GM19467 (cell line): ENCODE measurements around the gene NOL9.

Source experiments
- ATAC-seq: cut with Tn5 transposase; IDR thresholded peaks from one replicate; pipeline ENCODE4 v1.9.1; 2021; ENCODE audit warnings: mild to moderate bottlenecking, moderate library complexity; ENCODE audit not compliant: unreplicated experiment

Gene NOL9

DNA sequence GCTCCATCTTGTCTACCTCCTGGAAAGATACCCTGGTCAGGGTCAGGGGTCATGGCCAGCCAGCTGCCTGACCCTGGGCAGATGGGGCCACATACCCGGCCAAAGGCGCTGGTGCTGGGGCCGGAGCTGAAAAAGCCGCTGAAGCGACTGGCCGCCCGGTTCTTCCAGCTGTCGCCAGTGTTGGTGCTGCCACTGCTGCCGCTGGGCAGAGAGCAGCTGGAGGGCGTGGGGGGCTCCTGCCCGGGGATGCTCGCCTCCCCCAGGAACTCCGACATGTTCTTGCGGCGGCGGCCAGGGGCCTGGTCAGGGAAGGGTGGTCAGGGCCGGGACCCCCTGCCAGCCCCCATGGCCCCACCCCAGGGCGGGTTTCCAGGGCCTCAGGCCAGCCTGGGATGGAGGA lies 81.2 kb downstream of the NOL9 start:
- ATAC-seq = no peak

GRCh38 chr1:6472391-6472790 lies 81.9 kb downstream of the NOL9 start:
- ATAC-seq = no peak

GRCh38 chr1:6471970-6472368 lies 82.3 kb downstream of the NOL9 start:
- ATAC-seq = no peak
